NCI-H1436 treated with DMSO at 0.1 percent for 48 hours (cell line): Measurements from ENCODE around the gene NOC3L.

Source experiments
- DNase-seq: peaks from one replicate; lab custom pipeline; 2025; lab: John Stamatoyannopoulos, UW

The NOC3L gene

GRCh38 chr10:94300042-94300441, 62.7 kb downstream of the NOC3L start:
- no peak for DNase-seq

DNA sequence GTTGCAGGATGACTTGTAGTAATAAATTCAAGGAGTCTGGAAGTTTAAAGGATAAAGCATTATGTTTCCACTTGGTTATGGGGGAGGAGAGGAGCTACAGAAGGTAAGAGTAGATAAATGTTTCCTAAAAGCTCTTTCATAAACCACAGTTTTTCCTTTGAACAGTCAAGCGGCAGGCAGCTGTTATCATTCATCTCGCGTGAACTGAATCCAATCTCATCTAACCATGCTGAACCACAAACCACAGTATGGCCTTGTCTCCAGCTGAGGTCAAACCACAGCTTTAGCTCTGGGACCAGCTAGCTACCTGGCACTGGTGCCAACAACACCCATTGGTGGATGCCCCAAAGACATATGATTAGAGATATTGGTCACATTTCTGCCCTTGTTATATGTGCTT, 63.3 kb downstream of the NOC3L start:
- no peak for DNase-seq

DNA sequence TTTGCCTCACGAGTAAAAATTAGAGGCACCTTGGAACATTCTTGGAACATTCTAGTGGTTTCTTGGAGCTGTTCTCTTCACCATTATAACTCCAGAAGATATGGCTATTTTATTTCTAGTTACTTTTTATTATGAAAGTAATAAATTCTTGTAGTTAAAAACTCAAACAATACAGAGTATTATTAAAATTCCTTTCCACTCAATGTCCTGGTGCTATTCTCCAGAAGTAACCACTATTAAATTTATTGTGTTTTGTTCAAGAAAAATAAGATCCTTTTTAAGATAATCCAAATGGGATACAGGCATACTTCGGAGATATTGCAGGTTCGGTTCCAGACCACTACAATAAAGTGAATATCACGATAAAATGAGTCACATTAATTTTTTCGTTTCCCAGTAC, 68.6 kb downstream of the NOC3L start:
- DNase-seq, result no peak

GRCh38 chr10:94293354-94293753, 69.4 kb downstream of the NOC3L start:
- DNase-seq, result no peak

DNA sequence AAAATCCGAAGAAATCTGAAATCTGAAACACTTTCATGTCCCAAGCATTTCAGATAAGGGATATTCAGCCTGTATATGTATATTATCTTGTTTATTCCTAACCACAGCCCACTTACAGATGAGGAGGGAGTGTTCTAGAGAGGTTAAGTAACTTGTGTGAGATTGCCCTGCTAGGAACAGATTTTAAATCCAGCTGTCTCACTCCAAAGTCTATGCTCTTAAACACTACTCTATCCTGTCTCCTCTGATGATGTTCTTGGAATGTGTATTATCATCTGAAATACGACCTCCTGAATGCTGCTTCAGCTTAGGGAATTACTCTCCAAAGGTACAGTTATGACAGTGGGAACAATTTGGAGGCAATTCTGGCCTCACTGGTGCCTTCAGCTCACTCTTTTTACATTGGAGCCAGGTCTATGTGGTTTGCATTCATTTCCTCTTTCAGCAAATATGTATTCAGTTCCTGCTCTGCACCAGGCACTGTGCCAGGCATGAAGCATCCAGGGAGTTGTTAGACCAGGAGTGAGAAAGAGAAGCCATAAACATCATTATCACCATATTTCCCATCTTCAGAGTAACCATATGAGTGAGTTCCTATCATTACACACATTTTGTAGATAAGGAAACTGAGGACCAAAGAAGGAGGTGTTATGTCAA, 70.2 kb downstream of the NOC3L start:
- DNase-seq, result no peak

DNA sequence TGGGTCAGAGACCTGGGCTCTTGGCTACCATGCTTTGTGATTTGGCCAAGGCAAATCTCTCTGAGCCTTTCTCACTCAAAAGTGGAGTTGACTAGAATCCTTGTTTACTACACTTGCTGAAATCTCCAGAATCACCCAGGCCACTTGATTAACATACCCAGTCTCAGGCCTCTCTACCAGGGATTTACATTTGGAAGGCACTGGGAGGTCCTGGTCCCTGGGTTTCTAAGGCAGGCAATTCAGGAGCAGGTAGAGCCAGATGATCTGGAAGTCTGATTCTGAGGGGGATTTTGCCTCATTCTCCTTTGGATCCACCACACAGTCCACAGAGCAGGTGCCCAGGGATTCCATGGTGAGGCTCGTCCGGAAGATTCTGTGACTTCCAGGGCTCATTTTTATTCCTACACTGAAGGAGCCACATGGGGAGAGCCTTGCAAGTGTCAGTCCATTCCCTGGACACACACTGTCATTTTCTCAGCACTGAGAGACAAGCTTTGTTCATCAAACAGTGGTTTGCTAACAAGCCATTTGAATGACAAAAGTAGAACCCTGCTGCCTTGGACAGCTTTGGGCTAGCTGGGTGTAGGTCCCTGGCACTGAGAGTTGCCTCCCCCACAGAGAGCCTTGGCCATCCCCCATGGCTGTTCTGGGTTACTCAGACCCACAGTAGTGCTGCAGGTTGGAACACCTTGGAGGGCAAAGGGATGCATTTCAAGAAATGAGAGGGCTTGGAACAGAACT, 74.2 kb downstream of the NOC3L start:
- DNase-seq, result no peak

DNA sequence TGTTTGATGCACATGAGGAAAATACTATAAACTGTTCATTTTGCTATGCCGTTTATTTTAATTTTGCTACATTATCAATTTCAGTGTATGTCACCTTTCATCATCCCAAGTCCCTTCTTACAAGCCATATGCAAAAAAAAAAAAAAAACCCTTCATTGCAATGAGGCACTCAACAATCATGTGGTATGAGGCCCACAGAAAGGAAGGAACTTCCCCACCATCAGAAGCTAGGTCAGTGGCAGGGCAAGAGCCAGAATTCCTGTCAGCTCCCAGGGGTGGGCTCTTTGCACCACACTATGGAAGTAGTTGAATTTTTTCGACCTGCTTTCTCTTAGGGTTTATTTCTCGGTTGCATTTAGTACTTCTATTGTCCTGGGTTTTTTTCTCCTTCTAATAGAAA, 75.4 kb downstream of the NOC3L start:
- DNase-seq, result no peak

DNA sequence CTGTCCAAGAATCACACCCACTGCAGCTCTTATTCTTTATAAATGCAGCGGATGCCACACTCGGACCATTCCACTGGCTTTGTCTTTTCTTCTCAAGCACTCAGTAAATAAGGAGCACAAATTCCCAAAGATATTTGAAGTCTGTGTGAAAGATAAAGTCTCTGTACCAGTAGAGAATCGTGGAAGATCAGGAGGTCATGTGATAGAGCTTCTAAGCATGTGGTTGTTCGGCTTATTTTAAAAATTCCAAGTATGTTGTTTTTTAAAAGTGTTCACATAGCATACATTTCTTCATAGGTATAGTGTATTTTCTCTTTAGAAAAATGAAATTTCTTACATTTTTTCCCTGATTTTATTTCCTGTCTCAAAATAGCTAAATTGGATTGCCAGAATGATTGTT, 75.8 kb downstream of the NOC3L start:
- no peak for DNase-seq

- DNase-seq, result no peak
Observed at GRCh38 chr10:94285271-94285670, 77.5 kb downstream of the NOC3L start.
